GM10248 (cell line): ENCODE data around the gene DLD.
A peak's percentile ranks its signal among the peaks of the same experiment; 100 is the strongest.
"Not testable (repeated sequence)": the region's sequence is repeated elsewhere in the genome, so short reads cannot be mapped to it uniquely, and the experiment has no call there.

Source experiments
- CTCF ChIA-PET: fragments of 300-600 bp; sonication (Branson Sonifier 250); formaldehyde crosslinking; extraction: SDS; loops from one replicate; lab custom pipeline; 2021; ENCODE audit warnings: antibody characterized with exemption; lab: Yijun Ruan, JAX
- POLR2A ChIA-PET: fragments of 350-650 bp; sonication (Branson Sonifier 250); formaldehyde crosslinking; extraction: SDS; loops from one replicate; lab custom pipeline; 2020; ENCODE audit warnings: antibody characterized with exemption; lab: Yijun Ruan, JAX
- DNase-seq: peaks from one replicate; pipeline ENCODE4 v3.0.0; 2012; ENCODE audit errors: extremely low spot score
- CTCF ChIP-seq: IDR thresholded peaks from 2 replicates; pipeline ENCODE4 v1.5.1; 2012; ENCODE audit warnings: mild to moderate bottlenecking, low read depth; ENCODE audit errors: extremely low read depth, missing control alignments, control extremely low read depth

Gene DLD

GRCh38 chr7:107879400-107880035, 11.5 kb upstream of the DLD start:
- peak; percentile 76 for TF ChIP-seq CTCF
- DNase-seq: peak; percentile 45
- ChIA-PET POLR2A (no interaction called here), CTCF (interaction anchor here (0.7 to 4.7 kb wide), 15 partner anchors 8 to 1086 kb away, joined by 3 to 39 read pairs (median 3); partner anchors contain the start of genes CBLL1 and DLD)

GRCh38 chr7:107882766-107883165, 8.2 kb upstream of the DLD start:
- CTCF ChIA-PET: interaction anchor here (0.9 to 2.7 kb wide), 3 partner anchors 8 to 10 kb away, joined by 3 to 12 read pairs (median 6); no protein-coding TSS in a partner anchor
- POLR2A ChIA-PET: no interaction called here
- no peak for TF ChIP-seq CTCF
- DNase-seq: no peak

GRCh38 chr7:107884066-107884818, 6.7 kb upstream of the DLD start:
- CTCF ChIA-PET: interaction anchor here (1.0 to 2.7 kb wide), 2 partner anchors 9 to 12 kb away, joined by 3 to 12 read pairs; no protein-coding TSS in a partner anchor
- no peak for TF ChIP-seq CTCF
- POLR2A ChIA-PET: no interaction called here
- no peak for DNase-seq

GRCh38 chr7:107887827-107888226, 3.2 kb upstream of the DLD start:
- DNase-seq, POLR2A ChIA-PET: not testable (repeated sequence)
- CTCF ChIA-PET: interaction anchor here (1.1 to 4.3 kb wide), 3 partner anchors 8 to 258 kb away, joined by 3 to 39 read pairs (median 3); no protein-coding TSS in a partner anchor

- DNase-seq: no peak
- TF ChIP-seq CTCF: no peak
- ChIA-PET POLR2A (interaction anchor here (1.3 kb wide), 1 partner anchor 722 kb away, joined by 3 read pairs; no protein-coding TSS in a partner anchor), CTCF (interaction anchor here (1.2 to 4.3 kb wide), 5 partner anchors 10 to 256 kb away, joined by 3 to 39 read pairs (median 4); no protein-coding TSS in a partner anchor)
Measured at GRCh38 chr7:107889992-107890391, 991 bp upstream of the DLD start.

- TF ChIP-seq CTCF: no peak
- POLR2A ChIA-PET: interaction anchor here (0.6 to 1.3 kb wide), 2 partner anchors 23 to 723 kb away, joined by 3 to 5 read pairs; no protein-coding TSS in a partner anchor
- peak; percentile 27 for DNase-seq
- CTCF ChIA-PET: interaction anchor here (0.6 to 4.3 kb wide), 7 partner anchors 10 to 256 kb away, joined by 3 to 39 read pairs (median 4); no protein-coding TSS in a partner anchor
Measured at GRCh38 chr7:107890493-107890961, 456 bp upstream of the DLD start.
